ENCODE results near the gene DES. TPM values are rescaled to one million over a fixed set of nuclear protein-coding genes. Genes with fewer than 3 reads are reported as not detected.
"Not testable (repeated sequence)": the region's sequence is repeated elsewhere in the genome, so short reads cannot be mapped to it uniquely, and the experiment has no call there.

DES gene
- not detected in 2 replicates for total RNA-seq

DNA sequence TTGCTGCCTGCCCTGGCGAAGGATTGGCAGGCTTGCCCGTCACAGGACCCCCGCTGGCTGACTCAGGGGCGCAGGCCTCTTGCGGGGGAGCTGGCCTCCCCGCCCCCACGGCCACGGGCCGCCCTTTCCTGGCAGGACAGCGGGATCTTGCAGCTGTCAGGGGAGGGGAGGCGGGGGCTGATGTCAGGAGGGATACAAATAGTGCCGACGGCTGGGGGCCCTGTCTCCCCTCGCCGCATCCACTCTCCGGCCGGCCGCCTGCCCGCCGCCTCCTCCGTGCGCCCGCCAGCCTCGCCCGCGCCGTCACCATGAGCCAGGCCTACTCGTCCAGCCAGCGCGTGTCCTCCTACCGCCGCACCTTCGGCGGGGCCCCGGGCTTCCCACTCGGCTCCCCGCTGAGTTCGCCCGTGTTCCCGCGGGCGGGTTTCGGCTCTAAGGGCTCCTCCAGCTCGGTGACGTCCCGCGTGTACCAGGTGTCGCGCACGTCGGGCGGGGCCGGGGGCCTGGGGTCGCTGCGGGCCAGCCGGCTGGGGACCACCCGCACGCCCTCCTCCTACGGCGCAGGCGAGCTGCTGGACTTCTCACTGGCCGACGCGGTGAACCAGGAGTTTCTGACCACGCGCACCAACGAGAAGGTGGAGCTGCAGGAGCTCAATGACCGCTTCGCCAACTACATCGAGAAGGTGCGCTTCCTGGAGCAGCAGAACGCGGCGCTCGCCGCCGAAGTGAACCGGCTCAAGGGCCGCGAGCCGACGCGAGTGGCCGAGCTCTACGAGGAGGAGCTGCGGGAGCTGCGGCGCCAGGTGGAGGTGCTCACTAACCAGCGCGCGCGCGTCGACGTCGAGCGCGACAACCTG is at the start of gene DES:
Gene DES, plus strand, starts transcription at position 223 of the 857 bp plus-strand sequence. Its CDS starts 86 bp downstream, at position 309.
- intact Hi-C loops (cut with micrococcal nuclease): no loop called here

DNA sequence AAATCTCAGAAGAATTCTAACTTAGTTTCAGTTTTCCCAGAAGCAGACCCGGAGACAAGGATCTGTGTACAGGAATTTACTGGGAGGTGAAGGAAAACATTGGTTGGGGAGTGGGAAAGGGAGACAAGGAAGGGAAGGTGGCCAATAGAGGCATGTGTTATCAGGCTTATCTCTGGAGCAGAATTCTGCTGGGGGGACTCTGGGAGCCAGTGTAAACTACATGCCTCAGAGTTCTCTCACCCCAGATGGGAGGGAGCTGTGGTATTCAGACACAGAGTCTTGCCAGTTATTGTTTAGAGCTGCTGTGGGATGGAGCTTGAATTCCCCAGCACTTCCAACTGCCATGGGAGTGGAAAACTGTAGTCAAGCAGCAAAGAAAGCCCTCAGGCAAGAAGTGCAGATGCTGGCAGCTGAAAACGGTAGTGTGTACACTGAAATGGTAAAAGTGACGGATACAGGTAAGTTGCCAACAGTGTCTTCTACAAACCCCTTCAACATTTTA is 49.4 kb upstream of the DES start:
- intact Hi-C loops (cut with micrococcal nuclease): no loop called here

- intact Hi-C loops (cut with micrococcal nuclease): no loop called here
Observed at GRCh38 chr2:219369447-219369861, 48.7 kb upstream of the DES start.

DNA sequence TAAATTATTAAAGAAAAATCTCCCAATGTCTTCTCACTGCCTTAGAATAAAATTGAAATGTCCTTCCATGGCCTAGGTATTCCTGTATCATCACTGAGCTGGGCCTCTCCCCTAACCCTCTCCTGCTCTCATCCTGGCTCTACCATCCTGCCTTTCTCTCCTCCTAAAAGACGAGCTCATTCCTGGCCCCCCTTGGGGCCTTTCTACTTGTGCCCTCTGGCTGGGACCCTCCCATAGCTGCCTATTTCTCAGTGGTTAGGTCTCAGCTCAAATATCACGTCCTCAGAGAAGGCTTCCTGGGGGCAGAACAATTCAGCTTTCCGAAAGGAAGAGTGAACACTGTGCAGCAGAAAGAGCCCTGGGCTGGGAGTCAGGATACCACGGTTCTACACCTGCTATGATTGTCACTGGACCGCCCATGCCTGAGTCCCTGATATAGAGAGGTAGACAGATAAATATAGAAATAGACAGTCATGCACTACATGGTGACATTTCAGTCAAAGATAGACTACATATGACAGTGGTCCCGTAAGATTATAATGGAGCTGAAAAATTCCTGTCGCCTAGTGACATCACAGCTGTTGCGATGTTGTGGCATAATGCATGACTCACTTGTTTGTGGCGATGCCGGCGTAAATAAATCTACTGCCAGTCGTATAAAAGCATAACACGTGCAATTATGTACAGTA is 39.9 kb upstream of the DES start:
- intact Hi-C loops (cut with micrococcal nuclease): no loop called here

GRCh38 chr2:219380926-219381325 is 37.3 kb upstream of the DES start:
- intact Hi-C loops (cut with micrococcal nuclease): no loop called here

DNA sequence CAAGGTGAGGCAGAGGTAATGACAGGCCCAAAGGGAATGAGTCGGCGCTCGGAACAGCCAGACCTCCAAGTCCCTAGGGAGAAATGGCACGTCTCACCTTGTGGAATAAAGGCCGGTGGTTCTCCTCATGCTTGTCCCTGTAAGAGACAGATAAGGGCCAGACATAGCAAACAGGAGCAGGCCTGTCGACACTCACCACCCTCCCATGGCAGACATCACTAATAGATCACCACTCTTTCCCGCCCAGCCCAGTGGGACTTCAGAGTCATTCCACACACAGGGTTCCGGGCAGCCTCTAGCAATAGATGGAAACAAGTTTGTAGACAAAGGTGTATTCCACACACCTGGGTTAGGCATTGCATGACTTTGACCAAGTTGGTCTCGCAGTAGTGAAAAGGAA is 36.7 kb upstream of the DES start:
- intact Hi-C loops (cut with micrococcal nuclease): no loop called here

DNA sequence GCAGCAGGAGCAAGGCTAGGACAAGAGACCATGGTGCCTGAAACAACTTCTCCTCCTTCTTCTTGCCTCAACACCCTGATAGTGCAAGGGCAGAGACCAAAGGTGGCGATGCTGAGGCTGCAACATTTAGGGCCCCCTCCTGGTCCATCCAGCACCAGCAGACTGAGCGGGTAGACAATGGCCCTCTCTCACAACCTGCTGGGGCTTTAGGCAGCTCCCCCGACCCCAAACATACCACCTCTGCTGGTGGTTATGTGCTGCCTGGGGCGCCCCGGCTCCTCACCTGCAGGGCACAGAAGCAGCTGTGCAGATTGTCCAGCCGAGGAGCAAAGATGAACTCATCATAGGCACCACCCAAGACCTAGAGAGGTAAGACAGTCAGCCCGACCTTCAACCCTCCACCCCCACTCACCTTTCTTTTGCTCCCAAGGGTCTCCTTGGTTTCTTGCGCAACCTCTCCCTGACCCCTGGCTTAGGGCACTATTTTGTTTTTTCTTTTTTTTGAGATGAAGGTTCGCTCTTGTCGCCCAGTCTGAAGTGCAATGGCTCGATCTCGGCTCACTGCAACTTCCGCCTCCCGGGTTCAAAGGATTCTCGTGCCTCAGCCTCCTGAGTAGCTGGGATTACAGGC is 34.0 kb upstream of the DES start:
- intact Hi-C loops (cut with micrococcal nuclease): no loop called here

DNA sequence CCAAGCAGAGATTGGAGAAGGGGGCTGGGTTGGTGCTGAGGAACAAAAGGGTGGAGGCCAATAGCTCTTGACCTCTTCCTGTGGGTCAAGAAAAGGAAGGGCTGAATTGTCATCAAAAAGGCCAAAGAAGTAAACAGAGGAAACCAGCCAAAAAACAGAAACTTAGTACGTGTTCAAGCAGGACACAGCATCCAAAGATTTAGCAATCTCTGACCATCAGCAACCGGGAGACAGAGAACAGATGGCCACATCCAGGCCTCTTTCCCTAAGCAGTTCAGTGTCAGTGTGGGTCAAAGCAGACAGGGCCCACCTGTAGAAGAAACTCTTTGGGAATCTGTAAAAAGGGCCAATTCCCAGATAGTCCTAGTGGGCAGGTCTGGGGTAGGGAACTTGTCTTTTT is 33.3 kb upstream of the DES start:
- intact Hi-C loops (cut with micrococcal nuclease): loop anchor here (5.0 kb wide), 3 partner anchors 88 to 1168 kb away; partner anchors contain the start of genes ARPC2, CNOT9 and USP37

- intact Hi-C loops (cut with micrococcal nuclease): loop anchor here (5.0 kb wide), 3 partner anchors 89 to 1169 kb away; partner anchors contain the start of genes ARPC2, CNOT9 and USP37
Observed at GRCh38 chr2:219385958-219386520, 32.1 kb upstream of the DES start.

DNA sequence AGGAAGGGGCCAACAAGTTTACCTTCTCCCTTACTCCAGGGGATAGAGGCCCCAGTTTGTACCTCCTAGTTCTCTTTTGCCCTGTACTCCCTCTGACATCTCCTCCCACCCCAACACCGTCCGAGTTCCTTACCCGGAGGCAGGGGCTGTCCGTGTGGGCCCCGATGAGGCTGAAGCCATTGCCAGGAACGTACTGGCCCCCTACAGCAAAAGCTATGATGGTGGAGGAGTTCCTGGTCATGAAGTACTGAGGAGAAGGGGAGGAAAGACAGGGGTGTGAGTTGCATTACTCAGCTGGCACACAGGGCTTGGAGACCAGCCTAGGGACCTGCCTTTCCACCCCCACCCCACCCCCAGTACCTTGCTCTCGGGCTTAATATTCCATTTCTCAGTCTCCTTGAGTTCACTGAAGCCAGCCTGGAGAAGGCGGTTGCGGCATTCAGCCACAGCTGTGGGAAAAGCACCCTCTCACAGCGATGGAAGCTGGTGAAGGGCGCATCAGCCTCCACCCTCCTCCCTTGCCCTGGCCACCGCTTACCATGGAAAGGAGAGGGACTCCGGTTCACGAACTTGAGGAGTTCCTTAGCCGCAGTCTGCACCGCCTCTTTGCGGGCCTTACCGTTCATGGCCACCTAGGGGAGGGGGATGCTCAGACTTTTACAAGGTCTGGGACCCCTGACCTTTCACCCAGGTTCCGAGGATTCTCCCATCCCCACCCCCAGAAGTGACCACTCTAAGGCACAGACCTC is 31.5 kb upstream of the DES start:
- intact Hi-C loops (cut with micrococcal nuclease): loop anchor here (1.0 to 5.0 kb wide), 5 partner anchors 89 to 1169 kb away; partner anchors contain the start of genes ARPC2, CNOT9, TTLL4 and USP37

DNA sequence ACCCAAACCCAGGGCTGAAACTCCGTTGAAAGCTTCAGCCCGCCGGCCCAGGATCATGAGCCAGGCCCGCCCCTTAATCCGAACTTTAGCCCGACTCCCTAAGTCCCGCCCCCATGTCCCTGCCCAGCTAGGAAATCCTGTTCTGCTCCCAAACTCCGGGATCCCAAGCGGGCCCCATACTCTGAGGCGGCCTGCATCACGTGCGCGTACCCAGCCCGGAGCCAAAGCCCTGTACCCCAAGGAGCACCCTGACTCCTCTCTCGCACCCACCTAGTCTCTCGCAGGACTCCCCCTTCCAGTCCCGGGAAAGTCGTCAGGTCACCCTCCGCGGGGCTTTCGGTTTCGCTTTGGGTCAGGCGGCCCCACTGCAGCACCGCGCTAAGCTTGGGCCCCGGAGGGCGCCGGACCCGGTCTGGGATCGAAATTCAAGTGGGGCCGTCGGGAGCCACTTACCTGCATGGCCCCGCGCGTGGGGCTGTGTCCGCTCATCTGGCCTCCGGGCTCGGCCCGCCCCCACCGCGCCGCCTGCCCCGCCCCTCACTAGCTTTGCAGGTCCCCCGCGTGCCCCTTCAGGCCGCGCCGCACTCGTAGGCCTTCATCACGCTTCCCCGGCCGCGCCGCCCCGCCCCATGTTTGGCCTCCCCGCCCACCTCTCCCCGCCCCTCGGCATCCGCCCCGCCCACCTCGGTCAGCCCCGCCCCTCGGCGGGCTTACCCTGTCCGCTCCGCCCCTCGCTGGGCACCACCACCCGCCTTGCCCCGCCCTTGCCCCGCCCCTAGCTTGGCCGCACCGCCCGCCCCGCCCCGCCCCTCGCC is 30.7 kb upstream of the DES start, which contains the start of gene DNPEP:
Gene DNPEP, minus strand, starts transcription at position 607 of the 815 bp plus-strand sequence. Its CDS starts 118 bp downstream, at position 489.
- intact Hi-C loops (cut with micrococcal nuclease): loop anchor here (1.0 to 5.0 kb wide), 15 partner anchors 90 to 1170 kb away; partner anchors contain the start of genes ANKZF1, ARPC2, ATG9A and CHPF

GRCh38 chr2:219388121-219388906 is 29.9 kb upstream of the DES start:
- intact Hi-C loops (cut with micrococcal nuclease): loop anchor here (1.0 to 5.0 kb wide), 13 partner anchors 91 to 1171 kb away; partner anchors contain the start of genes ANKZF1, ARPC2, ATG9A and CHPF

DNA sequence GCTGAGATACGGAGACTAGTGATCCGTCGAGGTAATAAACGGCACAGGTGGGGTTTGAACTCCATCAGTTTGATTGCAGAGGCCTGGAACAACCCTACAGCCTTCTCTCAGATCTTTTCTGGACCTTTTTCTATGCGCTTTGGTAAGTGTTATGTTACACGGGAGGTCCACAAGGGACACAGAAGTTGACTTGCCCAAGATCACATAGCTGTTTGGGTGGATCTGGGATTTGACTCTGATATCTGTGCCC is 29.3 kb upstream of the DES start:
- intact Hi-C loops (cut with micrococcal nuclease): loop anchor here (1.0 to 5.0 kb wide), 13 partner anchors 92 to 1172 kb away; partner anchors contain the start of genes ANKZF1, ARPC2, ATG9A and CHPF

DNA sequence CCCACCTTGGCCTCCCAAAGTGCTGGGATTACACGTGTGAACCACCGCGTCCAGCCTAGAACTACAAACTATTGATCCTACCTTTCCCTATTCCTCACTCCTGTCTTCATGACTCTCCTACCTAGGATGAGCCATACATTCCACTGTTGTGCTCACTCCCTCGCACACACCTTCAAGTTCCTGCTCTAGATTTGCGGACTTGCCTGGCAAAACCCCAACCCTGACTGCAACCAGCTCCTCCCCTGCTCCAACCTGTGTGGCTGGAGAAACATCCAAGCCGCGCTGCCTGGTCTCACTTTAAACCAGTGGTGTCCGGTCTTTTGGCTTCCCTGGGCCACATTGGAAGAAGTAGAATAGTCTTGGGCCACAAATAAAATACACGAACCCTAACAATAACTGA is 25.4 kb upstream of the DES start:
- intact Hi-C loops (cut with micrococcal nuclease): no loop called here

- intact Hi-C loops (cut with micrococcal nuclease): not testable (repeated sequence)
Observed at GRCh38 chr2:219395056-219395455, 23.1 kb upstream of the DES start.

GRCh38 chr2:219395609-219396008 is 22.6 kb upstream of the DES start:
- intact Hi-C loops (cut with micrococcal nuclease): no loop called here

- intact Hi-C loops (cut with micrococcal nuclease): no loop called here
Observed at GRCh38 chr2:219396863-219397457, 21.2 kb upstream of the DES start.

DNA sequence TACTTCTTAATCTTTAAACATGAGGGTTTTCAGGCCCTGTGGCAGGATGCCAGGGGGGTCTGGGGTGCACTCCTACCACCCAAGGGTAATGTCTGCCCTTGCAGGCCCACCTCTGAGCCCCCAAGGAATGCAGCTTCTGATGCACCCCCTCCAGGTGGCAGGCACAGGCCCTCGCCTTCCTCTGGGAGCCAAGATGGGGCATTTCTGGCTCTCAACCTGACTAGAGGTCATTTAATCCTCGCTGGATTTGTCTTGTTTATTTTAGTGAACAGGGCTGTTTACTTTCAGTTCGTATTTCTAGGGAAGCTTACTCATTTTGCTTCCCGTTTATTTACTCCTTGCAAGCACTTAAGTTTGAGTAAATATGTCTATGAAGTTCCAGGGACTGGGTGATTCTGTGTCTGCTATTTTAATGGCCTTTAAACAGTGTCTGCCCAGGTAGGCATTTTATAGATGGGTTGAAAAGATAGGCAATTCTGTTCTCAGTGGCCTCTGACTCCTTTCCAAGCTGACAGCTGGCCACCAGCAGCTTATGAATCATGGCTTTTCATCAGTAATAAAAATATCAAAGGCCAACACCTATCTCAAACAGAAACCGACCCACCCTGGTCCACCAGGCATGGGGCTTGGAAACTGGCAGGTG is 19.3 kb upstream of the DES start:
- intact Hi-C loops (cut with micrococcal nuclease): no loop called here

Data from T-helper 2 cell treated with Interferon-gamma antibody and Interleukin-4, amounts not matched to agents 100 ng/mL and 5 ng/mL, for 36 hours (primary cell).